ENCODE data around the gene FGD2.

GRCh38 chr6:37038292-37039198 is 33.1 kb downstream of the FGD2 start:
- TF ChIP-seq EZH2 (IDR thresholded peaks at IDR 0.05) = no peak
- TF ChIP-seq POLR2AphosphoS5 (IDR thresholded peaks at IDR 0.05; ENCODE audit: borderline replicate concordance, low read depth, low read length) = no peak
- no peak for TF ChIP-seq FOXP2 (optimal IDR thresholded peaks at IDR 0.05; ENCODE audit: control extremely low read depth, extremely low read length, insufficient read depth)

Measured in SK-N-MC (cell line).